Measurements from ENCODE around the gene SURF4. TPM values are rescaled to one million over a fixed set of nuclear protein-coding genes. Genes with fewer than 3 reads are reported as not detected.

SURF4 gene
- total and polyA plus RNA-seq, 2 of the 13 experiments (the other 11 are each of a cell fraction or from before 2014, with no cell fraction given), result 220 to 265 TPM

DNA sequence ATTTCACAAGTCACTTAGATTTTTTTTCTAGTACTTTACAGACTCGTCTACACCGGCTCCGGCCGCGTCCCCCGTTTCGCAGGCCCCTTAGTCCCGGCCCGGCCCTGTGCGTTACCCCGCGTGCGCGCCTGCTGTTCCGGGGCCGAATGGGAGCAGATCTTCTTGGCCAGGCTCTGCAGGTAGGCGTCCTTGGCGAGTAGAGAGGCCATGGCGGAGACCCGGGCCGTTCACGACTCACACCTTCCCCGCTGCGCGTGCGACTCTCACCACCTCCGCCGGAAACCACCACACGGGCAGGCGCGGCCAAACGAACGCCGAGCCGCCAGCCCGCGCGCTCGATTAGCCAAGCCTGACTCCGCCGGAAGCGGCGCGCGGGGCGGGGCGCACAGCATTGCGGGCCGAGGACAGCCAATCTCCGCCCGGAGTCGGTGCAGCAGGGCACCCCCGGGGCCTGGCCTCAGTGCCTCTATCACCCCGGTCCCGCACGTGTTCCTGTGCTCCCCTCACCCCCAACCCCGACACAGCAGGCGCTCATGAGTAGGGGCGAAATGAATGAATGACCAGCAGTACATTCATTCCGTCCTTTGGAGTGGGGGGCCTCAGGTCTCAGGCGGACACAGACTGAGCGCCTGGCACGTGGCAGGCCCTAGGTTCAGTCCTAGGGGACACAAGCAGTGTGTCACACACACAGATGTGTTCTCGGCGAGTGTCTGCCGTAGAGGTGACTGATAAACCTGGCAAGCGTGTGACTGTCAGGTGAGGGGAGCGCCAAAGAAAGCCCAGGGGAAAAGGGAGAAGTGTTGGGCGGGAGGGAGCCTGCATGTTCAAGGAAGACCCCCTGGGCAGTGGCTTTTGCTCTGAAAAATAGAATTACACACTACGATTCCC, 39.7 kb downstream of the SURF4 start, which contains the start of gene SURF6 (continued):
- TF ChIP-seq, protein P1, sequence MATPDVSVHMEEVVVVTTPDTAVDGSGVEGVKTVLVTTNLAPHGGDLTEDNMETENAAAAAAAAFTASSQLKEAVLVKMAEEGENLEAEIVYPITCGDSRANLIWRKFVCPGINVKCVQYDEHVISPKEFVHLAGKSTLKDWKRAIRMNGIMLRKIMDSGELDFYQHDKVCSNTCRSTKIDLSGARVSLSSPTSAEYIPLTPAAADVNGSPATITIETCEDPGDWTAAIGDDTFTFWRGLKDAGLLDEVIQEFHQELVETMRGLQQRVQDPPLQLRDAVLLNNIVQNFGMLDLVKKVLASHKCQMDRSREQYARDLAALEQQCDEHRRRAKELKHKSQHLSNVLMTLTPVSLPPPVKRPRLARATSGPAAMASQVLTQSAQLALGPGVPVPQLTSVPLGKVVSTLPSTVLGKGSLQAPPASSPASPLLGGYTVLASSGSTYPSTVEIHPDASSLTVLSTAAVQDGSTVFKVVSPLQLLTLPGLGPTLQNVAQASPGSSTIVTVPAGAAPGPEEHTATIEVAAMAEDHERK (CRISPR knock-in tag; IDR thresholded peaks at IDR 0.05; ENCODE audit: low read depth), result peak; percentile 78
- TF ChIP-seq CCDC6 (CRISPR knock-in tag; IDR thresholded peaks at IDR 0.05) (peak; percentile 88; the same call in 1 of the 2 replicates), ZNF75D (CRISPR knock-in tag; IDR thresholded peaks at IDR 0.05; ENCODE audit: borderline replicate concordance) (peak; percentile 84; the same call in 1 of the 2 replicates), AHR (CRISPR knock-in tag; IDR thresholded peaks at IDR 0.05) (peak; percentile 78), XRCC5 (optimal IDR thresholded peaks at IDR 0.05; ENCODE audit: low read length) (peak; percentile 100), HNRNPUL1 (IDR thresholded peaks at IDR 0.05; ENCODE audit: low read depth, low read length) (peak; percentile 74; the same call in 1 of the 2 replicates), ASH2L (IDR thresholded peaks at IDR 0.05; ENCODE audit: insufficient read length, low read depth, low read length) (peak; percentile 92), MED13 (CRISPR knock-in tag; IDR thresholded peaks at IDR 0.05) (peak; percentile 95), SP1 (IDR thresholded peaks at IDR 0.05) (no peak), SP1 (CRISPR knock-in tag; IDR thresholded peaks at IDR 0.05) (peak; percentile 91), MAFG (CRISPR knock-in tag; IDR thresholded peaks at IDR 0.05) (no peak; the same call in 1 of the 2 replicates), ISL2 (CRISPR knock-in tag; IDR thresholded peaks at IDR 0.05) (peak; percentile 79), MEF2D (CRISPR knock-in tag; IDR thresholded peaks at IDR 0.05) (0 out of 2 replicates have a peak, but pooled peaks have one; percentile 80), MIXL1 (CRISPR knock-in tag; IDR thresholded peaks at IDR 0.05) (peak; percentile 85), ZNF670 (CRISPR knock-in tag; IDR thresholded peaks at IDR 0.05; ENCODE audit: borderline replicate concordance) (peak; percentile 84; the same call in 1 of the 2 replicates), ESRRA (CRISPR knock-in tag; IDR thresholded peaks at IDR 0.05; ENCODE audit: low read depth) (peak; percentile 72; the same call in 1 of the 2 replicates)
- TF ChIP-seq, protein P2, sequence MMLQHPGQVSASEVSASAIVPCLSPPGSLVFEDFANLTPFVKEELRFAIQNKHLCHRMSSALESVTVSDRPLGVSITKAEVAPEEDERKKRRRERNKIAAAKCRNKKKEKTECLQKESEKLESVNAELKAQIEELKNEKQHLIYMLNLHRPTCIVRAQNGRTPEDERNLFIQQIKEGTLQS (CRISPR knock-in tag; IDR thresholded peaks at IDR 0.05), result peak; percentile 71; the same call in 1 of the 2 replicates
- TF ChIP-seq, protein P3, sequence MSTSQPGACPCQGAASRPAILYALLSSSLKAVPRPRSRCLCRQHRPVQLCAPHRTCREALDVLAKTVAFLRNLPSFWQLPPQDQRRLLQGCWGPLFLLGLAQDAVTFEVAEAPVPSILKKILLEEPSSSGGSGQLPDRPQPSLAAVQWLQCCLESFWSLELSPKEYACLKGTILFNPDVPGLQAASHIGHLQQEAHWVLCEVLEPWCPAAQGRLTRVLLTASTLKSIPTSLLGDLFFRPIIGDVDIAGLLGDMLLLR (CRISPR knock-in tag; IDR thresholded peaks at IDR 0.05), result peak; percentile 85
- TF ChIP-seq, protein P4, sequence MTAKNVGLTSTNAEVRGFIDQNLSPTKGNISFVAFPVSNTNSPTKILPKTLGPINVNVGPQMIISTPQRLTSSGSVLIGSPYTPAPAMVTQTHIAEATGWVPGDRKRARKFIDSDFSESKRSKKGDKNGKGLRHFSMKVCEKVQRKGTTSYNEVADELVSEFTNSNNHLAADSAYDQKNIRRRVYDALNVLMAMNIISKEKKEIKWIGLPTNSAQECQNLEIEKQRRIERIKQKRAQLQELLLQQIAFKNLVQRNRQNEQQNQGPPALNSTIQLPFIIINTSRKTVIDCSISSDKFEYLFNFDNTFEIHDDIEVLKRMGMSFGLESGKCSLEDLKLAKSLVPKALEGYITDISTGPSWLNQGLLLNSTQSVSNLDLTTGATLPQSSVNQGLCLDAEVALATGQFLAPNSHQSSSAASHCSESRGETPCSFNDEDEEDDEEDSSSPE (CRISPR knock-in tag; IDR thresholded peaks at IDR 0.05), result peak; percentile 83
- TF ChIP-seq, protein P5, sequence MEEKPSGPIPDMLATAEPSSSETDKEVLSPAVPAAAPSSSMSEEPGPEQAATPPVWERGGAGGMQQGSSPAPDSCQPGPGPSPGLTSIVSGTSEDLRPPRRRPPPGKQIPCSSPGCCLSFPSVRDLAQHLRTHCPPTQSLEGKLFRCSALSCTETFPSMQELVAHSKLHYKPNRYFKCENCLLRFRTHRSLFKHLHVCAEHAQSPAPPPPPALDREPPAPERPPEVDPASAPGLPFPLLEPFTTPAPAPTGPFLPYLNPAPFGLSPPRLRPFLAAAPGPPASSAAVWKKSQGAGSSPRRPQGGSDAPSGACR (CRISPR knock-in tag; IDR thresholded peaks at IDR 0.05), result peak; percentile 96
- TF ChIP-seq, protein P6, sequence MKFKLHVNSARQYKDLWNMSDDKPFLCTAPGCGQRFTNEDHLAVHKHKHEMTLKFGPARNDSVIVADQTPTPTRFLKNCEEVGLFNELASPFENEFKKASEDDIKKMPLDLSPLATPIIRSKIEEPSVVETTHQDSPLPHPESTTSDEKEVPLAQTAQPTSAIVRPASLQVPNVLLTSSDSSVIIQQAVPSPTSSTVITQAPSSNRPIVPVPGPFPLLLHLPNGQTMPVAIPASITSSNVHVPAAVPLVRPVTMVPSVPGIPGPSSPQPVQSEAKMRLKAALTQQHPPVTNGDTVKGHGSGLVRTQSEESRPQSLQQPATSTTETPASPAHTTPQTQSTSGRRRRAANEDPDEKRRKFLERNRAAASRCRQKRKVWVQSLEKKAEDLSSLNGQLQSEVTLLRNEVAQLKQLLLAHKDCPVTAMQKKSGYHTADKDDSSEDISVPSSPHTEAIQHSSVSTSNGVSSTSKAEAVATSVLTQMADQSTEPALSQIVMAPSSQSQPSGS (CRISPR knock-in tag; IDR thresholded peaks at IDR 0.05), result peak; percentile 70; the same call in 1 of the 2 replicates
- TF ChIP-seq, protein P7, sequence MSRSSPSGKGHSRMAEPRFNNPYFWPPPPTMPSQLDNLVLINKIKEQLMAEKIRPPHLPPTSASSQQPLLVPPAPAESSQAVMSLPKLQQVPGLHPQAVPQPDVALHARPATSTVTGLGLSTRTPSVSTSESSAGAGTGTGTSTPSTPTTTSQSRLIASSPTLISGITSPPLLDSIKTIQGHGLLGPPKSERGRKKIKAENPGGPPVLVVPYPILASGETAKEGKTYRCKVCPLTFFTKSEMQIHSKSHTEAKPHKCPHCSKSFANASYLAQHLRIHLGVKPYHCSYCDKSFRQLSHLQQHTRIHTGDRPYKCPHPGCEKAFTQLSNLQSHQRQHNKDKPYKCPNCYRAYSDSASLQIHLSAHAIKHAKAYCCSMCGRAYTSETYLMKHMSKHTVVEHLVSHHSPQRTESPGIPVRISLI (CRISPR knock-in tag; IDR thresholded peaks at IDR 0.05; ENCODE audit: borderline replicate concordance), result no peak; the same call in 1 of the 2 replicates
